Ascending aorta (tissue), 2 donors: ENCODE results near the gene AP3B2. TPM values are rescaled to one million over a fixed set of nuclear protein-coding genes. Genes with fewer than 3 reads are reported as not detected.

ENCODE experiments used
- DNase-seq, 2 donors: peaks; one replicate each; pipeline ENCODE4 v3.0.0-alpha.2; 2019; ENCODE audit warnings: low spot score in 2 of 2
- H3K27ac ChIP-seq, 2 donors: fragments of 200-600 bp; sonication (generic); one replicate each; pipeline ENCODE4 v1.5.1; 2016 to 2017; ENCODE audit warnings: mild to moderate bottlenecking in 1 of 2
- H3K27me3 ChIP-seq: fragments of 200-600 bp; sonication (generic); one replicate; pipeline ENCODE4 v1.5.1; 2017
- H3K36me3 ChIP-seq, 2 donors: fragments of 200-600 bp; sonication (generic); one replicate each; pipeline ENCODE4 v1.5.1; 2016
- H3K4me1 ChIP-seq, 2 donors: fragments of 200-600 bp; sonication (generic); one replicate each; pipeline ENCODE4 v1.5.1; 2016 to 2017; ENCODE audit warnings: mild to moderate bottlenecking in 1 of 2
- H3K4me3 ChIP-seq, 2 donors: fragments of 200-600 bp; sonication (generic); one replicate each; pipeline ENCODE4 v1.5.1; 2016 to 2017; ENCODE audit warnings: mild to moderate bottlenecking in 1 of 2
- H3K9me3 ChIP-seq, 2 donors: fragments of 200-600 bp; sonication (generic); one replicate each; pipeline ENCODE4 v1.5.1; 2016
- CTCF ChIP-seq, 3 experiments: fragments of 200-600 bp in 2 of 3; fragments of 450-650 bp in 1 of 3; sonication (generic) in 2 of 3; IDR thresholded peaks; one replicate each; pipeline ENCODE4 v1.5.1; 2016 to 2019; ENCODE audit warnings: antibody characterized with exemption in 3 of 3, mild to moderate bottlenecking in 1 of 3, moderate library complexity in 1 of 3
- intact Hi-C: fragments of 100-400 bp; cut with DNase I; formaldehyde crosslinking; loops from one replicate; pipeline ENCODE4 v1.15.1; 2023
- total RNA-seq: library from RNA; depleted of rRNA; stranded (reverse); fragments of >200 nt; gene quantifications from one replicate; pipeline ENCODE4 v1.1.0, GENCODE V29; 2016

Gene AP3B2
- total RNA-seq, 1 donor from 2014 or later: not detected

- peaks cover 0 to 2% of the 10 kb centered on the region in 2 donors for H3K4me1 ChIP-seq
- intact Hi-C loops: no loop called here
- H3K36me3 ChIP-seq: no peaks in the 10 kb centered on the region
- H3K9me3 ChIP-seq: no peaks in the 10 kb centered on the region
- no peak overlapping the region for H3K27ac ChIP-seq
- DNase-seq: no peak
- no peaks in the 10 kb centered on the region for H3K27me3 ChIP-seq
- no peak for TF ChIP-seq CTCF (IDR thresholded peaks at IDR 0.05)
- H3K4me3 ChIP-seq: no peak overlapping the region
These were observed 98.3 kb downstream of the AP3B2 start for GRCh38 chr15:82611348-82611747.

Other genes with a start within 250 kb of the AP3B2 start
- gene RPS17, start 169.4 kb downstream of the AP3B2 start, total RNA-seq: 1,125 TPM
- 2.4 TPM for gene CPEB1, start 62.5 kb downstream of the AP3B2 start, total RNA-seq
- gene FSD2, start 96.2 kb upstream of the AP3B2 start, total RNA-seq: not detected
- 18.8 TPM for gene WHAMM, start 99.8 kb upstream of the AP3B2 start, total RNA-seq
- 22.0 TPM for gene HOMER2, start 242.8 kb upstream of the AP3B2 start, total RNA-seq